Natural killer cell (primary cell): ENCODE results near the gene TTLL11. TPM values are rescaled to one million over a fixed set of nuclear protein-coding genes. Genes with fewer than 3 reads are reported as not detected.

Experiments
- ATAC-seq, 3 donors: fragments of 150-1000 bp in 2 of 3; fragments of 200-7000 bp in 1 of 3; cut with Tn5 transposase; 1 replicate in 1 of 3; 2 replicates in 2 of 3; pipeline ENCODE4 v1.10.0; 2021; ENCODE audit warnings: mild to moderate bottlenecking in 2 of 3, moderate library complexity in 2 of 3
- DNase-seq, 2 donors: peaks; one replicate each; pipeline versions ENCODE4 v3.0.0 to v3.0.0-alpha.2; 2013 to 2021; ENCODE audit warnings: mixed read lengths in 1 of 2
- H3K27ac ChIP-seq: one replicate; pipeline ENCODE4 v1.5.1; 2013; ENCODE audit warnings: mild to moderate bottlenecking, low read length
- H3K27me3 ChIP-seq: one replicate; pipeline ENCODE4 v1.6.1; 2013; ENCODE audit warnings: low read length; ENCODE audit not compliant: control insufficient read depth, insufficient read depth
- H3K36me3 ChIP-seq: one replicate; pipeline ENCODE4 v1.6.1; 2013; ENCODE audit warnings: low read length; ENCODE audit not compliant: control insufficient read depth, insufficient read depth
- H3K4me1 ChIP-seq: one replicate; pipeline ENCODE4 v1.6.1; 2013; ENCODE audit warnings: low read length; ENCODE audit not compliant: control insufficient read depth, insufficient read depth
- H3K4me3 ChIP-seq: one replicate; pipeline ENCODE4 v1.5.1; 2013; ENCODE audit warnings: low read length
- H3K9me3 ChIP-seq: one replicate; pipeline ENCODE4 v1.6.1; 2013; ENCODE audit warnings: low read length; ENCODE audit not compliant: control insufficient read depth, insufficient read depth
- H3K27ac Mint-ChIP-seq, 2 donors: one replicate each; pipeline ENCODE4 v1.8.0; 2022; ENCODE audit warnings: mild to moderate bottlenecking in 2 of 2, mixed read lengths in 2 of 2, moderate library complexity in 1 of 2
- H3K27me3 Mint-ChIP-seq, 2 donors: one replicate each; pipeline ENCODE4 v1.8.0; 2022; ENCODE audit warnings: low read depth in 2 of 2, mixed read lengths in 2 of 2
- H3K36me3 Mint-ChIP-seq: one replicate; pipeline ENCODE4 v1.8.0; 2022; ENCODE audit warnings: mixed read lengths
- H3K4me1 Mint-ChIP-seq, 2 donors: one replicate each; pipeline ENCODE4 v1.8.0; 2022; ENCODE audit warnings: mixed read lengths in 2 of 2
- H3K4me3 Mint-ChIP-seq: one replicate; pipeline ENCODE4 v1.8.0; 2022; ENCODE audit warnings: mild to moderate bottlenecking, moderate library complexity, mixed read lengths
- H3K9me3 Mint-ChIP-seq, 2 donors: one replicate each; pipeline ENCODE4 v1.8.0; 2022; ENCODE audit warnings: mixed read lengths in 2 of 2
- CTCF ChIP-seq: fragments of 200-600 bp; IDR thresholded peaks from one replicate; pipeline ENCODE4 v1.8.0; 2022; ENCODE audit warnings: antibody characterized with exemption
- WGBS: methylation state at CpG from one replicate; pipeline ENCODE4 v1.1.7; 2013; ENCODE audit warnings: missing lambda C conversion rate; ENCODE audit not compliant: insufficient coverage; 5-methylcytosine and 5-hydroxymethylcytosine counted together
- intact Hi-C: fragments of 100-400 bp; cut with micrococcal nuclease; formaldehyde crosslinking; loops from one replicate; pipeline ENCODE4 v1.14.2; 2022
- total RNA-seq, 4 donors: library from RNA; stranded (reverse); fragments of 120-200 nt in 1 of 4; gene quantifications; one replicate each; pipeline versions ENCODE4 v1.2.3 to v1.2.4, GENCODE V29; 2013 to 2022

The TTLL11 gene
- total RNA-seq, 3 donors from 2014 or later (not counting 1 experiment from before 2014, with no cell fraction given), result 3.4 to 4.6 (median 3.6) TPM

- Mint-ChIP-seq H3K4me3 (no peak overlapping the region), H3K27ac (no peak overlapping the region), H3K27me3 (no peaks in the 10 kb centered on the region), H3K4me1 (no peaks in the 10 kb centered on the region), H3K36me3 (no peaks in the 10 kb centered on the region), H3K9me3 (no peaks in the 10 kb centered on the region)
- H3K36me3 ChIP-seq, result no peaks in the 10 kb centered on the region
- no peak for ATAC-seq
- H3K9me3 ChIP-seq, result no peaks in the 10 kb centered on the region
- no peaks in the 10 kb centered on the region for H3K27me3 ChIP-seq
- intact Hi-C loops, result no loop called here
- H3K27ac ChIP-seq, result no peak overlapping the region
- H3K4me3 ChIP-seq, result no peak overlapping the region
- no peak for TF ChIP-seq CTCF
- no peaks in the 10 kb centered on the region for H3K4me1 ChIP-seq
- 95% methylated on average over 9 of the region's 9 CpGs for WGBS
- DNase-seq, result no peak
Observed at GRCh38 chr9:121935739-121936138, 157.4 kb downstream of the TTLL11 start.

GRCh38 chr9:121930956-121931355 lies 162.2 kb downstream of the TTLL11 start:
- Mint-ChIP-seq H3K9me3 (no peaks in the 10 kb centered on the region), H3K27ac (no peak overlapping the region), H3K36me3 (no peaks in the 10 kb centered on the region), H3K4me1 (no peaks in the 10 kb centered on the region), H3K4me3 (no peak overlapping the region), H3K27me3 (no peaks in the 10 kb centered on the region)
- TF ChIP-seq CTCF, result no peak
- DNase-seq (no peak), ATAC-seq (no peak)
- Histone ChIP-seq H3K27ac (no peak overlapping the region), H3K27me3 (no peaks in the 10 kb centered on the region), H3K9me3 (no peaks in the 10 kb centered on the region), H3K36me3 (no peaks in the 10 kb centered on the region), H3K4me3 (no peak overlapping the region), H3K4me1 (no peaks in the 10 kb centered on the region)
- intact Hi-C loops, result no loop called here
- WGBS, result 92% methylated on average over 5 of the region's 5 CpGs

GRCh38 chr9:121929893-121930875 lies 162.9 kb downstream of the TTLL11 start:
- intact Hi-C loops, result no loop called here
- no peaks in the 10 kb centered on the region for H3K4me1 ChIP-seq
- H3K36me3 ChIP-seq, result no peaks in the 10 kb centered on the region
- no peak overlapping the region for H3K27ac Mint-ChIP-seq
- H3K27me3 Mint-ChIP-seq, result no peaks in the 10 kb centered on the region
- no peak for TF ChIP-seq CTCF
- no peaks in the 10 kb centered on the region for H3K9me3 ChIP-seq
- H3K27ac ChIP-seq, result no peak overlapping the region
- no peaks in the 10 kb centered on the region for H3K36me3 Mint-ChIP-seq
- H3K4me3 ChIP-seq, result no peak overlapping the region
- no peaks in the 10 kb centered on the region for H3K27me3 ChIP-seq
- ATAC-seq (no peak), DNase-seq (no peak)
- WGBS, result 82% methylated on average over 12 of the region's 12 CpGs
- no peaks in the 10 kb centered on the region for H3K9me3 Mint-ChIP-seq
- H3K4me1 Mint-ChIP-seq, result no peaks in the 10 kb centered on the region
- no peak overlapping the region for H3K4me3 Mint-ChIP-seq
